Activated gamma-delta T cell treated with anti-CD3 and anti-CD28 coated beads, Interleukin-2, amount 50 U/mL, for 16 hours (primary cell): ENCODE measurements around the gene CSPG4.
"Not testable (repeated sequence)": the region's sequence is repeated elsewhere in the genome, so short reads cannot be mapped to it uniquely, and the experiment has no call there.

Source experiments
- DNase-seq: peaks from one replicate; pipeline ENCODE4 v3.0.0-alpha.2; 2020; ENCODE audit warnings: low read depth

The CSPG4 gene

DNA sequence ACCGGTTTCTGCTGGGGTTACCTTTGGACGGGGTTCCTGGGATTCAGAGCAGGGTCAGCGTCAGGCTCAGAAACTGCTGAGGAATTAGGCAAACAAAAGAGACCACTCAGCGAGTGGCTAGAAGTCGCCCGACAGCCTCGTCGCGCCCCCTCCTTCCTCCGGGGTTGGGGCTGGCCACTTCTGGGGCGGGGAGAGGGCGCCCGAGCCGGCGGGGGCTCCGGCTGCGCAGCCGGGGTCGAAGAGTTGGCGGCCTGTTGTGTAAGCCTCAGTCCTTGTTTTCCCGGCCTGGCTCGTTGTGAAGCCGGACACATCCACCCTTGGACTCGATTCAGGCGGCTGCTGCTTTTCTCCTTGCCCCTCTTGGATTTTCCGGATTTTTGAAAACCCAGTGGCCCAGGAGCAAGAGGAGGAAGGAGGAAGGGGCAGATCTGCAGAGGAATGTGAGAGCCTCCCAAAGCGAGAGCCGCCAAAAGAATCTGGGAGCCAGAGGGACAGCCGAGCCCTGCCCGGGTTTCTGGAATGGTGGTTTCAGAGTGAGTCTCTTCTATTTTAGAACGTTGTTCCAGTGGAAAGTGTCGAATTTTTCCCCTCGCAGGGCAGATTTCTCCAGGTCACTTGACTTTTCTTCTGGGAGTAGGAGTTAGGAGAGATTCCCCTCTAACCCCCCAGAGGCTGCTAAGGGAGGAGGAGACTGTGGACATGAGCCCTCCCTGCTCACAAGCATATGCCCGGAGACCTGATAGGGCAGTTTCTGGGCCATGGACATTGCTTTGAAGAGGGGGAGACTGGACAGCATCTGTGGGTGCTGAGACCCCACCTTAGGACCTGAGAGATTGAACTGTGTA lies 64.3 kb downstream of the CSPG4 start:
- DNase-seq: no peak

DNA sequence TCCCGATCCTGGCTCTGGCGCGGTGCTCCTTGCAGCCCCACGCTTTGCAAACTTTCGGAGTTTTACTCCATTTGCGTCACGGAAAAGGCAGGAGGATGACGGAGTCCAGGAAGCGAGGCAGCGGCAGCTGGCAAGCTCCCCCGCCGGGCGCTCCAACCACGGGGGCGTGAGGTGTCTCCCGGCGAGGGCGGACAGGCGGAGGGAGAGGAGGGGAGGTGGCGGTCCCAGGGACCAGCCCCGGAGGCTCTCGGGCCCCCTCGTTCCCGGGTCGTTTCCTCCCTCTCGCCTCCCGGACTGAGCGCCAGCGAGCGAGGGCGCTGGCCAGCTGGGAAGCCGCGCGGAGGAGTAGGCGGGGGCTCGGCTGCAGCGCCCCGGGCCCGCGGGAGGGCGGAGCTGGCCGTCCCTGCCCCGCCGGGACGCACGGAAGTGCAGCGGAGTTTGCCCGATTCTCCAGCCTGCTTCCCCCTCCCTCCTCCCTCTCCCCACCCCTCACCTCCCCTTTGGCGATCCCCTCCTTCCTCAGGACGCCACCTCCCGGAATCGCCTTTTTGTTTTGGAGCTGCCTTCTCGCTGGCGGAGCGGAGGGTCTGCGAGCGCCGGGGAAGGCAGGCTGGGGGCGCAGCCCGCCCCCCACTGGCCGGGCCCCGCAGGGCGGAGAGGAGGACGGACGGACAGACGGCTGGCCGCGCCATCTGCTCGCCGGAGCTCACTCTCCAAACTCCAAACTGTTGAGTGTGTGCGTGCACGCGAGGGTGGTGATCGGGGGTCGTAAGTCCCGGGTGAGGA lies 65.1 kb downstream of the CSPG4 start, which contains the start of gene SNX33:
Gene SNX33, plus strand, starts transcription at position 543 of the 786 bp plus-strand sequence. CDS start 1,191 bp downstream, outside the sequence.
- peak; percentile 29 for DNase-seq

DNA sequence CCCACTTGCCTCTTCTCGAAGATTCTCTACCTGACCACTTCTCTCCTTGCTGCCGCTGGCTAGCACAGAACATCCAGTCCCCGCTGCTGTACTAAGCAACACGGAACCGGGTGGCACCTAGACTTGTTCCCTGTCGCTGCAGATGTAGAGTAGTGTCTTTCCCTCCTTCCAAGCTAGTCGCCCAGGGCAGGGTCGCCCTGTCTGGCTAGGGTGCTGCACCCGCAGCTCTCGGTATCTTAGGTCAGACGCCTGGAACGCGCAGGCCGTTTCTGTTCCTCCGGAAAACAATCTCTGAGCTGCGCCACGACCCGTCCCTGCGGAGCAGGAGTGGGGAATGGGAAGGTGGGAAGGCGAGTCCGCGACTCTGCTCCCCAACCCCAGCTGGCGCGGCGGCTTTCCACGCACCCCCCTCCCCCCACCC lies 65.7 kb downstream of the CSPG4 start:
- no peak for DNase-seq

DNA sequence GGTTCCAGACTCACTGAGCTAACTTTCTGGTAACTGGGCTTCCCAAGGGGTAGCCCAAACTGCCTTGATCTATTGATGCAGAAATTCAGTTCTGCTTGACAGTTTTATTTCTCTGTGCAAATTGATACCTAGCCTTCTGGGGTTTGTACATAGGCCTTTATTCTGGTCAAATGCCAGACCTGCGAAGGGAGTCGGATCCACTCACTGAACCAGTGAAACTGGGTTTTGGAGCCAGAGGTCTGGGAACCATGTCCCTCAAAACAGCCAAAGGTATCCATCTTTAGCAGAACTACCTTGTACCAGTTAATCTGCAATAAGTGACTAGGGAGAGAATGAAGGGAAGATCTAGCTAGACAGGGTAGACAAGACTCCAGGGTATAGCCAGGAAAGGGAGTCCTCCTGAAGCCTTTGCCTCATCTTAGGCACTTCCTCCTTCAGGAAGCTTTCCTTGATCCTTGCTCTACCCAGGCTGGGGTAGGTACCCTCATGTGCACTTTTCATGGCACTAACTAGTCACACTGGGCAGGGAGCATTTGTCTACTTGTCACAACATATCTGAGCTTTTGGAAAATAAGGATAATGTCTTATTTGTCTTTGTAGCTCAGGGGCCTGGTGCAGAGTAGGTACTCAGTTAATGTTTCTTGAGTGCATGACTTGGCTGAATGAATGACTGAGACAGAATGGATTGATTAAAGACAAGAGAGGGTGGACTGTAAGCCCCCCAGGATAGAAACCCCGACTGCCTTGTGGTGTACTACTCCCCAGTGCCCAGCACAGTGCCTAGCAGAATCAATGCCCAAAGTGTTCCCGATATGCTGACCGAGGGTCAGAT lies 66.3 kb downstream of the CSPG4 start:
- DNase-seq: no peak

DNA sequence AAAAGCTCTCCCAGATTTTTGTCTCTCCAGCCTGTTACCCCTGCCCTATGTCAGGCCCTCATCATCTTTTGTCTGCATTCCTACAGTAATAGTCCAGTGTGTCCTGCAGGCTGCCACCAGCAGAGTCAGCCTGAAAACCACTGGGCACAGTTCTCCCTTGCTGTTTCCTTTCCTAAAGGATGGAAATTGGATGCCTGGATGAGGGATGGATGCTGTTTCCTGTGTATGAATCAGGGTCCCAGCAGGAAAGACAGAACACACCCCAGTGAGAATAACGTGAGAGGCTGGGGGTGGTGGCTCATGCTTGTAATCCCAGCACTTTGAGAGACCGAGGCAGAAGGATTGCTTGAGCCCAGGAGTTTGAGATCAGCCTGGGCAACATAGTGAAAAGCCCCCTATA lies 68.3 kb downstream of the CSPG4 start:
- DNase-seq: no peak

DNA sequence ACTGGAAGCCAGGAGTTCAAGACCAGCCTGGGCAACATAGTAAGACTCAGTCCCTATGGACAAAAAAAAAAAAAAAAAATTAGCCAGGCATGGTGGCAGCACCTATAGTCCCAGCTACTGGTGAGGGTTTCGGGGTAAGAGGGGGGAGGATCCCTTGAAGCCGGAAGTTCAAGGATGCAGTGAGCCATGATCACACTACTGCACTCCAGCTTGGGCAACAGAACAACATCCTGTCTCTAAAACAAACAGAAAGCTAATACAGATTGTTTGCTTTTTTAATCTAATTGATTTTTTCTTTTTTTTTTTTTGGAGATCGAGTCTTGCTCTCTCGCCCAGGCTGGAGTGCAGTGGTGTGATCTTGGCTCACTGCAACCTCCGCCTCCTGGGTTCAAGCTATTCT lies 71.0 kb downstream of the CSPG4 start:
- DNase-seq: no peak

DNA sequence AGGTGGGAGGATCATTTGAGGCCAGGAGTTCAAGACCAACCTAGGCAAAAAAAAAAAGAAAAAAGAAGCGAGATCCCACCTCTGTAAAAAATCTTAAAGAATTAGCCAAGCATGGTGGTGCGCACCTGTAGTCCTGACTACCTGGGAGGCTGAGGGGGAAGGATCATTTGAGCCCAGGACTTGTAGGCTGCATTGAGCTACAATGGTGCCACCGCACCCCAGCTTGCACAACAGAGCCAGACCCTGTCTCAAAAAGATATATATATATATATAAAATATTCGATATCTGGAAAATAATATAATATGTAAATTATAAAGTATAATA lies 71.5 kb downstream of the CSPG4 start:
- no peak for DNase-seq

DNA sequence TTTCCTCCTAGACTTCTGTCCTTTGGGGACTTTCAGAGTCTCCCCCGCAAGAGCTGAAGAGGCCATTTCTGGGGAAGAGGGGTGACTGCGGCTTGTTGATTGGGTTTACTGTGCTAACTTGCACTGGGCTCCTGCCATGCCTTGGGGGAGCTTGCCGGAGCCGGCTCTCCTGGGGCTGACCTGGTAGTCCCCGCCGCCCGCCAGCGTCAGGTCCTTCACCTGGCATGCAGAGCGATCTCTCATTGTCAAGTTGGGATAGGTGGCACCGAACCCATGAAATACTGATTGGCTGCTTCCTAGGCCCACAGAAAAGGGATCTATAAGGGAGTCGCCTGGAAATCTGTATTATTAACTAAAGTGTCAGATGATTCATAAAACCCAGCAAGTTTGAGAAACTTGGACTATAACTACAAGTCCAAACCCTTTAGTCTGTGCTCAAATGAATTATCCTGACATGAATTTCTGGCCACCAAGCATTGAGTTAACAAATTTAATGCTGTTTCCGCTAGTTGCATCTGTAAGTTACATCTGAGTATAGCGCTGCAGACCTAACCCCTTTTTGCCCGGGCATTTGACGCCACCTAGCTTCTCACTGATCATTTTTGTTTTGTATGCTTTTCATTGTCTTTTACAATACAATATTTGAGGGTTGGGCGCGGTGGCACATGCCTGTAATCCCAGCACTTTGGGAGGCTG lies 72.0 kb downstream of the CSPG4 start:
- peak; percentile 14 for DNase-seq

DNA sequence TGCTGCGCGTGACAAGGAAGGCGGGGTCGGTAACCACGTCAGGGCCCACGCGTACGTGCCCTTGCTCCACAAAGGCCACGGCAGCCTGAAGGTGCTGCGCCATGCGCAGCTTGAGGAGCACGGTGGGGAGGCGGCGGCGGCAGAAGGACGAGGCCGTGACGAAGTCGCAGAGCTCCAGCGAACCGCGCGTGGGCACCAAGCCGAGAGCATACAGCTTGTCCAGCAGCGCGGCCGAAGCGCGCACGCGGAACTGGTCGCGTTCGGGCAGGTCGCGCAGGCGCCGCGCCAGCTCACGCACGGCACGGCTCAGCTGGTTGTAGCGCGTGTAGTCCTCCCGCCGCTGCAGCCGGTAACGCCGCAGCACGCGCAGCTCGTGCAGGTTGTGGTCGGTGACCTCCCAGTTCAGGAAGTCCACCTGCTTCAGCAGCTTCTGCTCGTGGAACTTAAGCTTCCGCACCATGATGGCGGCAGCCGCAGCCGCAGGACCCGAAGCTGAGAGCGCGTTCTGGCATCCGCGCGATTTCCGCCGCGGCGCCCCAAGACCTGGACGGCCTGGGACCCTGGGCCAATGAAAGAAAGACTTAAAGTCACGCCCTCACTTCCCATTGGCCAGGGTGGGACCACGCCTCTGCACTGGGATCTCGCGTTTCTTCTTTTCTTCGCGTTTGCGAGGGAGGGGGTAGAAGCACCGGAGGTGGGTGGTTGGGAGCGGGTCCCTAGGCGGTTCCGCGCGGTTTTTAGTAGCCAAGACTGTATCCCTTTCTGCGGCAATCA lies 72.8 kb downstream of the CSPG4 start, which contains the start of gene IMP3:
Gene IMP3, minus strand, starts transcription at position 516 of the 774 bp plus-strand sequence. Its CDS starts 56 bp downstream, at position 460.
- DNase-seq: peak; percentile 89

DNA sequence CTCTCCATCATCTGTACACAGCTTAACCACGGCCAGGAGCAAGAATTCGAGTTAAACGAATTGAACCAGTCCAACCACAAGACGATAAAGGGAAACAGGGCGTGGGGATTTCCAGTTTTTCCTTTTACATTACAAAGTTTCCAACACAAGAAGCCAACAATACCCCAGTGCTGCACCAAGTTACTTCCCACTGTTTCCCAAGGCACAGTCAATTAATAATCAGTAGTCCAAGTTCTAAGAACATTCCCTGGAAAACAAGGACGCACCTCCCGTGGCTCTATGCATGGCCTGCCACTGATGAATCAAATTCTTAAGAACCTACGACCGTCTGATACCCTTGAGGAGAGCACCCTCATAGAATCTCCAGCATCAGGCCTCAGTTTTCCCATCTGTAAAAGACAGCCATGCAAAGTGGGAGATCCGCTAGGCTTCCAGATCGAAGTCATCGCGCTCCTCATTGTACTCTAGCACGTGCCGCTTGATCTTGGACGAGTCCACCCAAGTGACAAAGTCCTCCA lies 73.4 kb downstream of the CSPG4 start:
- no peak for DNase-seq

DNA sequence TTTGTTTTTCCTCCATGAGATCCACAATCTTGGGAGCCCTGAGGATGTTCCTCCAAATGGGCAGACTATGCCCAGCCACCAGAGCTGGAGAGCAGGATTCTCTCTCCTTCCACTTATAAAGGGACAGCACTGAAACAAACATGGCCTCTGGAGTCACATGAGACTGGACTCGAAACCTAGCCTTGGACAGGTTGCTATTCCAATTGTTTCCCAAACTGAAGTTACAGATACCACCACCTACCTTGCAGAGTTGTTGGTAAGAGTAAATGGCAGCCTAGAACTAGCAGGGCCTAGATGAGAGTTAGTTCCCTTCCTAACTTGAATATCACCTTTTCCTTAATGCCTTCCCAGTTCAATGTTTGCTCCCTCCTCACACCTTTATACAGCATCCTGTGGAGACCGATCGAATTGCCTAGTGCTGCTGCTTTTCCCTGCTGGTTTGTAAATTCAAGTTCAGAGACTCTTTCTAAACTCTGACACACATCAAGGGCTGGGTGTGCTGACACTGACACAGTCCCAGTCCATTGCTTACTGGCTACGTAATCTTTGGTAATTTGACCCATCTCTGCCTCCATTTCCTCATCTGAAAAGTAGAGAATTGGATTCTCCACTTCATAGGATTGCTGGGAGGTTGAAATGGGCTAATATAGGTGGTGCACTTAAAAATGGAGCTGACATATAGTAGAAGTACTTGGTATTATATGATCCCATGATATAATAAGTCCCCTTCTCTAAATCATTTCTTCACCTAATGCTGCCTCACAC lies 75.2 kb downstream of the CSPG4 start:
- no peak for DNase-seq

DNA sequence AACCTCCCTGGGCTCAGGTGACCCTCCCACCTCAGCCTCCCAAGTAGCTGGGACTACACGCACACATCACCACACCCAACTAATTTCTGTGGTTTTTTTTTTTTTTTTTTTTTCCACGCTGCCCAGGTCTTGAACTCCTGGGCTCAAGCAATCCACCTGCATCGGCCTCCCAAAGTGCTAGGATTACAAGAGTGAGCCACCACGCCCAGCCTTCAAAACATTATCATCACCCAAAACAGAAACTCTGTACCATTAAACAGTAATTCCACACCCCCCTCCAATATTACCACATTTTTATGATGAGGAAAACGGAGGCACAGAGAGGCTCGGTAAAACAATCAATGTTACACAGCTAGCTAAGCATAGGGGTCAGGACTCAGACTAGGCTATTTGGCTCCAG lies 76.6 kb downstream of the CSPG4 start:
- DNase-seq: no peak

DNA sequence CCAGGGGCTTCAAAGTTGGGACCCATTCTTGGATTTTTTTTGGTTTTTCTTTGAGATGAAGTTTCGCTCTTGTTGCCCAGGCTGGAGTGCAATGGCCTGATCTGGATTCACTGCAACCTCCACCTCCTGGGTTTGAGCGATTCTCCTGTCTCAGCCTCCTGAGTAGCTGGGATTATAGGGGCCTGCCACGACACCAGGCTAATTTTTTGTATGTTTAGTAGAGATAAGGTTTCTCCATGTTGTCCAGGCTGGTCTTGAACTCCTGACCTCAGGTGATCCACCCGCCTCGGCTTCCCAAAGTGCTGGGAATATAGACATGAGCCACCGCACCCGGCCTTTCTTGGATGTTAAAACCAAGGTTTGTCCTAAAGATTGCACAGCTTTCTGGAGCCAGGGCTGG lies 78.7 kb downstream of the CSPG4 start:
- DNase-seq: not testable (repeated sequence)

DNA sequence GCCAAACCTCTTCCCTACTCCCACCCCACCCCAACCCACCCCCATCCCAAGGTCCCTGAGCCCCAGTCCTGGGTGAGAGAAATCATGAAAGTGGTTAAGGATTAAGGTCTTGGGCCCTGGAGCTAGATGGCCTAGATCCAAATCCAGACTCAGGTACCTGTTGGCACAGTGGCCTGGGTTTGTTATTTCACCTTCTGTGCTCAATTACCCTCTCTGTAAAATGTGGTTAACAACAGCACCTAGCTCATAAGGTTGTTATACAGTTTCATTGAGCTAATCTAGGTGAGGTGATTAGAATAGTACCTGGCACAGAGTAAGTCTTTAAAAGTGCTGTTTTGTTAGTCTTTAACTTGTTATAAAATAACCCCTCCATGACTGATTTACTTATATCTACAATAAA lies 80.7 kb downstream of the CSPG4 start:
- DNase-seq: no peak

DNA sequence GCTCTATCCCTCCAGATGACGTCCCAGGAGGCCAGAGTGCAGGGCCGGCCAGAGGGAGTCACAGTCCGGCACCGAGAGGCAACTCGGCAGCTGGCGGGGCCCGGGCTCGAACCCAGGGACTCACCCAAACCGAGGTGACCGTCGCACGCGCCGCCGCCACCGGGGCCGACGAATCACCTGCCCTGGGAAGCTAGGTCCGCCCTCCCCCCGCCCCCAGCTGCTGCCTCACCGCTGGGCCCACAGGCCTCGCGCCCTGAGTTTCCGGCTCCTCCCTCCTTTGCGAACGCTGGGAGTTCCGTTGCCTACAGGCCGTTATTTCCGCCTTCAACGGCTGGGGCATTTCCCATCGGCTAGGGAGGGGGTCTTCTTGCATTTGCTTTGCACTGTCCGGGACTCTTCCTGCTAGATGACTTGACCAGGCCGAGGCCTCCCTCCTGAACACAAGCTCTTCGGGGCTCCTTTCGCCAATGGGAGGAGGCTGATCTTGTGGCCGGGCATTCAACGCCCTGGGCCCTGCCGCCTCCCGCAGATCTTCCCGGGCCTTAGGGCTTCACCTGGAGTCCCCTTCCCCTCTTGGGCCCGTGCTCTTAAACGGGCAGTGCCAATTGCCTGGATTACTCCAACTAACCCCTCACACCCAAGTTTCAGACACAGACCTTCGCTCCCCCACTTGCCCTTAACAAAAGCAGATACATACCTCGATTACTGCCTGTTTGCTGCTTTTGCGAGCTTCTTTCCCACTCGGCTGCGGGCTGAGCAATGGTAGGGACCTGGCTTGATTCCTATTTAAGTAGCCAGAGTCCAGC lies 86.9 kb downstream of the CSPG4 start, which contains the start of gene SNUPN:
Gene SNUPN, minus strand, starts transcription at position 184 of the 806 bp plus-strand sequence. CDS start 4,674 bp downstream, outside the sequence.
- DNase-seq: peak; percentile 91
